CD14-positive monocyte (primary cell): ENCODE measurements around the gene SERPINB4. TPM values are rescaled to one million over a fixed set of nuclear protein-coding genes. Genes with fewer than 3 reads are reported as not detected.

Experiments used
- DNase-seq, 3 donors: peaks; one replicate each; pipeline ENCODE4 v3.0.0-alpha.2; 2011 to 2022
- H2AFZ ChIP-seq: 2 replicates; pipeline ENCODE4 v1.6.0; 2012; ENCODE audit warnings: mild to moderate bottlenecking, low read depth, low read length, inconsistent platforms; ENCODE audit not compliant: insufficient read depth, poor library complexity, severe bottlenecking
- H3K27ac ChIP-seq, 2 donors: 1 replicate in 1 of 2; 2 replicates in 1 of 2; pipeline ENCODE4 v1.5.1; 2012 to 2013; ENCODE audit warnings: low read length in 2 of 2, control low read depth in 1 of 2, inconsistent platforms in 1 of 2, low read depth in 1 of 2, mild to moderate bottlenecking in 1 of 2
- H3K27me3 ChIP-seq, 2 donors: one replicate each; pipeline versions ENCODE4 v1.6.0 to v1.6.1; 2011 to 2013; ENCODE audit warnings: low read length in 2 of 2; ENCODE audit not compliant: control insufficient read depth in 2 of 2, insufficient read depth in 2 of 2
- H3K36me3 ChIP-seq, 2 donors: replicated peaks in 1 of 2; 1 replicate in 1 of 2; 2 replicates in 1 of 2; pipeline versions ENCODE4 v1.5.1 to v1.6.1; 2012 to 2013; ENCODE audit warnings: low read length in 2 of 2, control low read depth in 1 of 2, inconsistent platforms in 1 of 2, mild to moderate bottlenecking in 1 of 2; ENCODE audit not compliant: insufficient read depth in 2 of 2, control insufficient read depth in 1 of 2
- H3K4me1 ChIP-seq, 2 donors: 1 replicate in 1 of 2; 2 replicates in 1 of 2; pipeline versions ENCODE4 v1.5.1 to v1.6.1; 2012 to 2013; ENCODE audit warnings: low read length in 2 of 2, control low read depth in 1 of 2, inconsistent platforms in 1 of 2, mild to moderate bottlenecking in 1 of 2, moderate library complexity in 1 of 2; ENCODE audit not compliant: insufficient read depth in 2 of 2, control insufficient read depth in 1 of 2
- H3K4me2 ChIP-seq: replicated peaks from 2 replicates; pipeline ENCODE3; 2012; ENCODE audit warnings: low read length, moderate library complexity, mild to moderate bottlenecking; ENCODE audit not compliant: poor library complexity, severe bottlenecking; ENCODE audit errors: extremely low read depth
- H3K4me3 ChIP-seq, 3 experiments: fragments of 200-600 bp in 1 of 3; sonication (generic) in 1 of 3; replicated peaks in 1 of 3; 1 replicate in 2 of 3; 2 replicates in 1 of 3; pipeline ENCODE4 v1.5.1; 2011 to 2013; ENCODE audit warnings: low read length in 3 of 3, mild to moderate bottlenecking in 3 of 3, control low read depth in 2 of 3, low read depth in 2 of 3, inconsistent platforms in 1 of 3, moderate library complexity in 1 of 3
- H3K79me2 ChIP-seq: 2 replicates; pipeline ENCODE4 v1.6.0; 2012; ENCODE audit warnings: mild to moderate bottlenecking, control low read depth, inconsistent platforms, low read length, moderate library complexity; ENCODE audit not compliant: insufficient read depth
- H3K9ac ChIP-seq: 2 replicates; pipeline ENCODE4 v1.6.0; 2017; ENCODE audit warnings: low read length, mild to moderate bottlenecking; ENCODE audit not compliant: insufficient read depth, poor library complexity, severe bottlenecking
- H3K9me3 ChIP-seq, 2 donors: replicated peaks in 1 of 2; 1 replicate in 1 of 2; 2 replicates in 1 of 2; pipeline versions ENCODE4 v1.5.1 to v1.6.1; 2012 to 2013; ENCODE audit warnings: low read length in 2 of 2, control low read depth in 1 of 2; ENCODE audit not compliant: control insufficient read depth in 1 of 2, insufficient read depth in 1 of 2
- H4K20me1 ChIP-seq: 2 replicates; pipeline ENCODE4 v1.6.0; 2012; ENCODE audit warnings: mild to moderate bottlenecking, low read length, control low read depth, moderate library complexity; ENCODE audit not compliant: insufficient read depth
- H3K27ac Mint-ChIP-seq, 7 donors: one replicate each; pipeline ENCODE4 v1.8.0; 2020; ENCODE audit warnings: mild to moderate bottlenecking in 7 of 7, mixed read lengths in 7 of 7, moderate library complexity in 6 of 7, inconsistent platforms in 2 of 7
- H3K27me3 Mint-ChIP-seq, 3 donors: one replicate each; pipeline ENCODE4 v1.8.0; 2021 to 2022; ENCODE audit warnings: low read depth in 3 of 3, mild to moderate bottlenecking in 3 of 3, mixed read lengths in 3 of 3, moderate library complexity in 3 of 3, inconsistent platforms in 1 of 3
- H3K36me3 Mint-ChIP-seq, 2 donors: one replicate each; pipeline ENCODE4 v1.8.0; 2020; ENCODE audit warnings: mixed read lengths in 2 of 2, inconsistent platforms in 1 of 2, mild to moderate bottlenecking in 1 of 2
- H3K4me1 Mint-ChIP-seq: one replicate; pipeline ENCODE4 v1.8.0; 2020; ENCODE audit warnings: mild to moderate bottlenecking, mixed read lengths
- H3K4me3 Mint-ChIP-seq, 2 donors: one replicate each; pipeline ENCODE4 v1.8.0; 2020; ENCODE audit warnings: mild to moderate bottlenecking in 2 of 2, mixed read lengths in 2 of 2, moderate library complexity in 1 of 2
- H3K9me3 Mint-ChIP-seq, 7 donors: one replicate each; pipeline ENCODE4 v1.8.0; 2020 to 2022; ENCODE audit warnings: mixed read lengths in 7 of 7, mild to moderate bottlenecking in 6 of 7, moderate library complexity in 6 of 7, inconsistent platforms in 2 of 7
- WGBS: methylation state at CpG from one replicate; pipeline ENCODE4 v1.1.5; 2013; ENCODE audit warnings: missing lambda C conversion rate; ENCODE audit not compliant: insufficient coverage; 5-methylcytosine and 5-hydroxymethylcytosine counted together
- intact Hi-C, 2 donors: fragments of 100-400 bp; cut with micrococcal nuclease; formaldehyde crosslinking; loops; one replicate each; pipeline versions ENCODE4 v1.15.0 to v1.15.1; 2023
- polyA plus RNA-seq, 3 donors: library from polyadenylated mRNA; depleted of rRNA in 1 of 3; unstranded in 2 of 3; stranded (reverse) in 1 of 3; fragments of 300-500 nt in 2 of 3; fragments of >200 nt in 1 of 3; fragmentation: Illumina TruSeq in 2 of 3; gene quantifications; 1 replicate in 2 of 3; 2 replicates in 1 of 3; pipeline ENCODE4 v1.2.3, GENCODE V29; 2012 to 2021
- TF ChIP-seq, protein P1 (sequence below): fragments of 200-600 bp; IDR thresholded peaks from one replicate; pipeline ENCODE4 v1.8.0; 2022; ENCODE audit warnings: antibody characterized with exemption, mild to moderate bottlenecking

The SERPINB4 gene
- polyA plus RNA-seq, 3 donors, result not detected

DNA sequence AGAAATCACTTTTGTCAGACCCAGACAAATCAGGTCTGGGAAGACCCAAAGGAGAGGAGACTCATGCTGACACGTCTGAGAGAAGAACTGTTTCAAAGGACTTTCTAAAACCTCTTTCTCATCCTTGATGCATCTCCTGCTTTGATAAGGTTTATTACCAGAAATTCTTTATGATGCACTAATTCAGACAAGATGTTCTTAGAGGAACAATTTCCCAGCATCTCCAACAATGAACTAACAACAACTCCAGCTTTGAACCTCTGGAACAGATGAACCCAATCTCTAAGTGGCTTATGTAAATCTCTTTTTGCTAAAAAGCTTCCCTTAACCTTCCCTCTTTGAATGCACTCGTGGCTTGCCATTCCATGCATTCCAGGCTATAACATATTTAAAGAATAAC lies 42.8 kb upstream of the SERPINB4 start:
- no CpG with 5 or more reads among the region's 2 CpGs for WGBS
- TF ChIP-seq, protein P1, sequence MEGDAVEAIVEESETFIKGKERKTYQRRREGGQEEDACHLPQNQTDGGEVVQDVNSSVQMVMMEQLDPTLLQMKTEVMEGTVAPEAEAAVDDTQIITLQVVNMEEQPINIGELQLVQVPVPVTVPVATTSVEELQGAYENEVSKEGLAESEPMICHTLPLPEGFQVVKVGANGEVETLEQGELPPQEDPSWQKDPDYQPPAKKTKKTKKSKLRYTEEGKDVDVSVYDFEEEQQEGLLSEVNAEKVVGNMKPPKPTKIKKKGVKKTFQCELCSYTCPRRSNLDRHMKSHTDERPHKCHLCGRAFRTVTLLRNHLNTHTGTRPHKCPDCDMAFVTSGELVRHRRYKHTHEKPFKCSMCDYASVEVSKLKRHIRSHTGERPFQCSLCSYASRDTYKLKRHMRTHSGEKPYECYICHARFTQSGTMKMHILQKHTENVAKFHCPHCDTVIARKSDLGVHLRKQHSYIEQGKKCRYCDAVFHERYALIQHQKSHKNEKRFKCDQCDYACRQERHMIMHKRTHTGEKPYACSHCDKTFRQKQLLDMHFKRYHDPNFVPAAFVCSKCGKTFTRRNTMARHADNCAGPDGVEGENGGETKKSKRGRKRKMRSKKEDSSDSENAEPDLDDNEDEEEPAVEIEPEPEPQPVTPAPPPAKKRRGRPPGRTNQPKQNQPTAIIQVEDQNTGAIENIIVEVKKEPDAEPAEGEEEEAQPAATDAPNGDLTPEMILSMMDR, result no peak
- no peak overlapping the region for H3K4me3 ChIP-seq

DNA sequence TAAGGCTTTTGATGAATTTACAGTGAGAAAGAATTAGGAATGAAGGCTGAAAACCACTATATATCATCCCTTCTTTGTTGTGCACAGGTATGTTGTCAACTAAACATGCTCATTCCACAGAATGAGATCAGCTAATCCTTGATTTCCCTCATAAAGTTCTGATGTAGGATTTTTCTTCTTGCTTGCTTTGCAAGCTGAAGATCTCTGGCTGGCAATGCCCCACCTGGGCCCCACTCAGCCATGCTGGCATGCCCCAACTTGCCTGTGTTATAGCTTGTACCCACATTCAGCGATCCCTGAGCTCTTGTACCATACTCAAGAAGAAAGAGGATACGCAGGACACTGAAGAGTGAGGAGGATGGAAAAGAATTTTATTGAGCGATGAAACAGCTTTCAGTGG lies 40.7 kb upstream of the SERPINB4 start:
- H3K36me3 ChIP-seq, result no peaks in the 10 kb centered on the region
- H3K27me3 Mint-ChIP-seq, result peaks cover 7 to 14% (median 7%) of the 10 kb centered on the region in 3 donors
- TF ChIP-seq, protein P1, result no peak
- H3K9me3 Mint-ChIP-seq, result peaks cover 0 to 13% (median 3%) of the 10 kb centered on the region in 7 donors
- H3K9ac ChIP-seq, result no peak overlapping the region
- H4K20me1 ChIP-seq, result no peaks in the 10 kb centered on the region
- H3K27ac Mint-ChIP-seq, result no peak overlapping the region
- H3K9me3 ChIP-seq, result peaks cover 0 to 7% of the 10 kb centered on the region in 2 donors
- no peak overlapping the region for H3K27ac ChIP-seq
- no peak overlapping the region for H2AFZ ChIP-seq
- no peaks in the 10 kb centered on the region for H3K4me1 Mint-ChIP-seq
- intact Hi-C loops, result no loop called here
- H3K36me3 Mint-ChIP-seq, result no peaks in the 10 kb centered on the region
- no peaks in the 10 kb centered on the region for H3K79me2 ChIP-seq
- no peaks in the 10 kb centered on the region for H3K4me1 ChIP-seq
- no peak overlapping the region for H3K4me3 Mint-ChIP-seq
- WGBS, result 100% methylated on average over 3 of the region's 3 CpGs
- DNase-seq, result no peak
- peaks cover 0 to 3% of the 10 kb centered on the region in 2 donors for H3K27me3 ChIP-seq
- no peak overlapping the region for H3K4me3 ChIP-seq
- H3K4me2 ChIP-seq, result no peak overlapping the region

More for the DNA sequence above, 42.8 kb upstream of the SERPINB4 start:
- Histone ChIP-seq H3K4me2 (no peak overlapping the region), H4K20me1 (no peaks in the 10 kb centered on the region), H2AFZ (no peak overlapping the region), H3K4me1 (no peaks in the 10 kb centered on the region), H3K36me3 (no peaks in the 10 kb centered on the region), H3K9me3 (peaks cover 0 to 7% of the 10 kb centered on the region in 2 donors), H3K27me3 (peaks cover 0 to 3% of the 10 kb centered on the region in 2 donors), H3K79me2 (no peaks in the 10 kb centered on the region), H3K9ac (no peak overlapping the region), H3K27ac (no peak overlapping the region)
- Mint-ChIP-seq H3K9me3 (peaks cover 5 to 19% (median 7%) of the 10 kb centered on the region in 7 donors), H3K36me3 (no peaks in the 10 kb centered on the region), H3K27ac (no peak overlapping the region), H3K4me3 (no peak overlapping the region), H3K4me1 (no peaks in the 10 kb centered on the region), H3K27me3 (peaks cover 10 to 14% (median 12%) of the 10 kb centered on the region in 3 donors)
- DNase-seq, result no peak
- intact Hi-C loops, result no loop called here
